Muscle of back (tissue), 11 donors: ENCODE results near the gene MYH7B. TPM values are rescaled to one million over a fixed set of nuclear protein-coding genes. Genes with fewer than 3 reads are reported as not detected.

Experiments used
- DNase-seq, 3 donors: peaks; one replicate each; pipeline versions ENCODE4 v3.0.0 to v3.0.0-alpha.2; 2013
- polyA plus RNA-seq, 10 donors: library from polyadenylated mRNA; unstranded; fragments of 120-200 nt; gene quantifications; one replicate each; pipeline ENCODE4 v1.2.1, GENCODE V29; 2013; ENCODE audit not compliant: insufficient read length in 10 of 10

MYH7B gene
- polyA plus RNA-seq, 10 donors: 18.4 to 132 (median 74.6) TPM

GRCh38 chr20:34990661-34991214, 35.1 kb downstream of the MYH7B start:
- no peak for DNase-seq

GRCh38 chr20:34992751-34993417, 37.2 kb downstream of the MYH7B start:
- DNase-seq: no peak

GRCh38 chr20:34993941-34994508, 38.4 kb downstream of the MYH7B start:
- no peak for DNase-seq

GRCh38 chr20:34994509-34995131, 39.0 kb downstream of the MYH7B start:
- DNase-seq: no peak

- DNase-seq: no peak
Measured at GRCh38 chr20:34995192-34995591, 39.5 kb downstream of the MYH7B start.

GRCh38 chr20:34995696-34996095, 40.0 kb downstream of the MYH7B start:
- DNase-seq: no peak

GRCh38 chr20:34996243-34997028, 40.8 kb downstream of the MYH7B start:
- no peak for DNase-seq

GRCh38 chr20:34997131-34997561, 41.5 kb downstream of the MYH7B start:
- DNase-seq: peak; percentile 25 to 79 (median 34)

GRCh38 chr20:34997774-34998173, 42.1 kb downstream of the MYH7B start:
- no peak for DNase-seq

- DNase-seq: no peak
Measured at GRCh38 chr20:34998331-34998950, 42.8 kb downstream of the MYH7B start.

GRCh38 chr20:34999021-34999451, 43.4 kb downstream of the MYH7B start:
- DNase-seq: no peak

GRCh38 chr20:34999782-35000181, 44.1 kb downstream of the MYH7B start:
- no peak for DNase-seq

GRCh38 chr20:35000311-35000921, 44.7 kb downstream of the MYH7B start:
- no peak for DNase-seq

GRCh38 chr20:35000922-35001595, 45.4 kb downstream of the MYH7B start:
- no peak for DNase-seq

GRCh38 chr20:35001596-35002362, 46.1 kb downstream of the MYH7B start:
- no peak for DNase-seq

GRCh38 chr20:35002426-35003210, 47.0 kb downstream of the MYH7B start:
- no peak for DNase-seq

- DNase-seq: no peak
Measured at GRCh38 chr20:35003211-35004031, 47.8 kb downstream of the MYH7B start.
